ENCODE results near the gene NTMT2.

- no peak for TF ChIP-seq EZH2 (IDR thresholded peaks at IDR 0.05; ENCODE audit: borderline replicate concordance, insufficient read depth, low read depth, low read length, poor library complexity, severe bottlenecking)
- no peak for TF ChIP-seq CTCF (IDR thresholded peaks at IDR 0.05)
Measured at GRCh38 chr1:170175484-170175883, 29.7 kb downstream of the NTMT2 start.
